Measurements from ENCODE around the gene NELL2.

GRCh38 chr12:44519931-44520330 is 356.2 kb downstream of the NELL2 start:
- TF ChIP-seq REST (IDR thresholded peaks at IDR 0.05; ENCODE audit: low read depth): no peak
- TF ChIP-seq TCF12 (IDR thresholded peaks at IDR 0.05; ENCODE audit: low read depth): no peak
- TF ChIP-seq RAD21 (IDR thresholded peaks at IDR 0.05; ENCODE audit: low read depth): no peak
- no peak for TF ChIP-seq NFIC (IDR thresholded peaks at IDR 0.05)
- TF ChIP-seq CREB1 (IDR thresholded peaks at IDR 0.05; ENCODE audit: low read depth): no peak
- TF ChIP-seq USF1 (IDR thresholded peaks at IDR 0.05): no peak
- TF ChIP-seq FOXM1 (IDR thresholded peaks at IDR 0.05; ENCODE audit: borderline replicate concordance, low read depth): no peak
- no peak for TF ChIP-seq EP300 (IDR thresholded peaks at IDR 0.05; ENCODE audit: borderline replicate concordance)
- no peak for TF ChIP-seq MAX (IDR thresholded peaks at IDR 0.05)
- TF ChIP-seq TAF1 (IDR thresholded peaks at IDR 0.05; ENCODE audit: low read depth): no peak

Measured in Ishikawa (cell line).